ENCODE measurements around the gene CFAP45.
A peak's percentile ranks its signal among the peaks of the same experiment; 100 is the strongest.

The CFAP45 gene

GRCh38 chr1:159849626-159850366 lies 50.2 kb downstream of the CFAP45 start:
- DNase-seq = no peak

GRCh38 chr1:159848326-159848725 lies 51.6 kb downstream of the CFAP45 start:
- no peak for DNase-seq

- DNase-seq = no peak
Observed at GRCh38 chr1:159847231-159847630, 52.7 kb downstream of the CFAP45 start.

DNA sequence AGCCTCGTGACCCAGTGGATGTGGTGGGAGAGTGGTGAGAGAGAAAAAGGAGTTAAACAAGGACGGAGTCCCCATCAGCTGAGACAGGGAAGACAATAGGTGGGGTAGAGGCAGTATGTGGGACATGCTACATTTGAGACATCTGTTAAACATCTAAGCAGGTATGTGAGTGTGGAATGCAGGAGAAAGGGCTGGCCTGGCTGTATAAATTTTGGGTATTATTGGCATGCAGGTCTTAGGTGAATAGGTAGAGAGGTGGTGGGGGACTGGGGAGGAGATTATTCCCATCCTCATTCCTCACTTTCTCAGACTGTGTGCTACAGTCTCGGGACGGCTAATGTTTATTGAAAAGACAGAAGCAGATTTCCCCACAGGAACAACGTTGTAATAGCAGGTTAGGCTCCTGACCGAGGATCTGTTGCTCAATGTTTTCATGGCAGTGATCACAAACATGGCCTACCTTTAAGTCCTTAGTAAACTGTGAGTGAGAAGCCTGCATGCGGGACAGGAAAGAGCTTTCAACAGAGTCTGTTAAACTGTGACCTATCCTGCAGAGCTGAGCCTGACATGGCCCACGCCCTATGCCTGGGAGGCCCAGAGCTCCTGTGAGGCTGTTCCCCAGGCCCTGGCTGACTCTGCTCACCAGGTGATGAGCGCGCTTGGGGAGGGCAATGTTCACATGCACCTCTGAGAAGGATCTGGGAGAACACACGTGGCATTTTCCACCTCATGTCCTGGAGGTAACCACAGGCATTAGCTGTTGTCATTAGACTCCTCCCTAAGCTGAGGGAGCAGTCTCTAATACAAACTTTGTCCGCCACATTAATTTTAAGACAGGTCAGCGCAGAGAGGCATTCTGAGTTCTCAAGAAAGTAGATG lies 54.0 kb downstream of the CFAP45 start:
- no peak for DNase-seq

- no peak for DNase-seq
Observed at GRCh38 chr1:159843459-159843858, 56.5 kb downstream of the CFAP45 start.

DNA sequence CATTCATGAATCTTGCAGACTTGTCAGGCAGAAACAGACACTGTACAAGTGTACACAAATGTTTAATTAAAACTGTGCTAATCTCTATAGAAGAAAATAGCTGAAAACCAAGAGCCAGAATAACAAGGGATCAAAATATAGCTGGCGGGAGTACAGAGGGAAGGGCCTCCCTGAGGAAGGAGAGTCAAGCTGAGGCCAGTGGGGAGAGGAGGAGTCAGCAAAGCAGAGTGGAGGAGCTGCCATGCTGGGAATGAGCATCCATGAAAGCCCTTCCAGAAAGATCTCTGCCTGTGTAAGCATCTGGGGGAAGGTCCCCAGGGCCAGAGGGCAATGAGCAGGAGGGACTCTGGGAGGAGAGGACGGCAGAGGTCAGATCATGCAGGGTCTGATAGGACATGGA lies 58.2 kb downstream of the CFAP45 start:
- DNase-seq = no peak

DNA sequence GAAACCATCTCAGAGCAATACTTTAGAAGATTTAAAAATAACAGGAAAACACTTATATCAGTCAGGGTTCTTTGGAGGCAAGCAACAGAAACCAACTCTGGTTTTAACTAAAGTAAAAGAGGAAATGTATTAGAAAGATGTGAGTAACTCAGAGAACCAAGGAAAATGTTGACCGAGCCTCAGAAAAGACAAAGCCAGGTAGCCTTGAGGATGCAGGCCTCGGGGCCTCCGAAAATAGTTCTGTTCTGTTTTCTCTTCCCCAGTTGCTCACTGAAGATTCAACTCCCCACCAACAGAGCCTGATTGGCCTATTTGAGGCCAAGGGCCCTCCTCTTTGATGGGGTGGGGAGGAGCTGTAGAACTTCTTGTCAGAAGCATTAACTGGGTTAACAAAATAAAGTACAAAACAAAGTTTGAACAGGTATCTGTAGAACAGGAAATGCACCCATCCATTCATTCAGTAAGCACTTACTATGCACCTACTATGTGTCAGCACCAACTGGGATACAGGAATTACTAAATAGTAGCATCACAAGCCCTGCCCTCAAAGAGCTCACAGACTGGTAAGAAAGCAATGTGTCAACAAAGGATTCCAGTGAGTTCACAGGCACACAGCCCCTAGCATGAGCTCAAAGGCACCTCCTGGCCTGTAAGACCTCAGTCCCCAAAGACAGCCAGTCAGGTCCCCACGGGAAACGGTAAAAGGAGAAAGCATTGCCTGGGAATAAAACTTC lies 60.7 kb downstream of the CFAP45 start:
- DNase-seq = no peak

DNA sequence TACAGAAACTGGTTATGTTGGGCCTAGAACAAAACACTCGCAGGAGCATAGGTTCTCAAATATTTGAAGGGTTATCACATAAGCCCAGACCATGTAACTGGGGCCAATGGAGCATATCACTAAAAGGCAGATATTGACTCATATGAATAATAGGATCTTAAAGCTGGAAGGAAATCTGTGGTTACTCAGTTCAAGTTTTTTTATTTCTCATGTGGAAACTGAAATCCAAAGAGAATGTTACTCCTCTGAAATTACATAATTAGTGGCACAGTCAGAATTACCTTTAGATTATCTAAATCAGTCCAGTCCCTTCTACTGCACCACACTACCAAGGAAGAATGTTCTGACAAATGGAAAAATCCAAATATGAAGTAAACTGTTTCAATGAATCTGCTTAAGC lies 61.2 kb downstream of the CFAP45 start:
- DNase-seq = no peak

DNA sequence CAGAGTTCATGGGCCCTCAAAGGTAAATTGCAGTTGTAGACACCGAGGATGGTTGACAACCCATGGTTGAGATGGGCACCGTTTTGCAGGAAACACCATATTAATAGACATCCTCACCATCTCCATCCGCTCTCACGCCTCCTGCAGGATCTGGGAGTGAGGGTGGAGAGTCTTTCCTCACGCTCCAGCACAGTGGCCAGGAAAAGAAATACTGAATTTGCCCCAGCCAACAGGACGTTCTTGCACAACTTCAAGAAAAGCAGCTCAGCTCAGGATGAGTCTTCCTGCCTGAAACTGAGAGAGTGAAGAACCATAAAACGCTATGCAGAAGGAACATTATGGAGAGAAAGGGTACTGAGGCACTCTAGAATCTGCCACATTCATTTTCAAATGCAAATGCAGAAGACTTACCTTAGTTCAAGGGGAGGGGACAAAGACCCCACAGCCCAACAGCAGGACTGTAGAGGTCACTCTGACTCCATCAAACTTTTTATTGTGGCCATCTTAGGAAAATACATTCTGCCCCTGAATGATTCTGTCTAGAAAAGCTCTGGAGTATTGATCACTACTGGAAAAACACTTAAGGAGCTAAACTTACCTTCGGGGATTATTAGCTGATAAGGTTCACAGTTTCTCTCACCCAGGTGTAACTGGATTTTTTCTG lies 64.0 kb downstream of the CFAP45 start:
- no peak for DNase-seq

DNA sequence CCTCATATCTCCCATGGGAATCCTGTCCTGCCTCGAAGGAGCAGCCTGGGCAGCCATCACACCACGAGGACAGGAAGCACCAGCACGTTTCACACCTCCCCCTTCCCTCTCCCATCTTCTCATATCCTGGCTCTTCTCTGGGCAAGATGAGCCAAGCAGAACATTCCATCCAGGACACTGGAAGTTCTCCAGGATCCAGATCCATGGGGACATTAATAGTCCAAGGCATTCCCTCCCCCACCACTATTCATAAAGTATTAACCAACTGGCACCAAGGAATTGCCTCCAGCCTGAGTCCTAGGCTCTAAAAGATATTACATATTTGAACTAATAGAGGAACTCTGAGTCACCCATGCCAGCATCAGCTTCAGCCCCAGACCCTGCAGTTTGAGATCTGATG lies 64.6 kb downstream of the CFAP45 start:
- no peak for DNase-seq

- DNase-seq = no peak
Observed at GRCh38 chr1:159832309-159832708, 67.7 kb downstream of the CFAP45 start.

- no peak for DNase-seq
Observed at GRCh38 chr1:159831412-159832141, 68.4 kb downstream of the CFAP45 start.

GRCh38 chr1:159830722-159831121 lies 69.2 kb downstream of the CFAP45 start:
- DNase-seq = no peak

GRCh38 chr1:159829822-159830465 lies 70.0 kb downstream of the CFAP45 start:
- DNase-seq = peak in 1 of 2 experiments; percentile 70

DNA sequence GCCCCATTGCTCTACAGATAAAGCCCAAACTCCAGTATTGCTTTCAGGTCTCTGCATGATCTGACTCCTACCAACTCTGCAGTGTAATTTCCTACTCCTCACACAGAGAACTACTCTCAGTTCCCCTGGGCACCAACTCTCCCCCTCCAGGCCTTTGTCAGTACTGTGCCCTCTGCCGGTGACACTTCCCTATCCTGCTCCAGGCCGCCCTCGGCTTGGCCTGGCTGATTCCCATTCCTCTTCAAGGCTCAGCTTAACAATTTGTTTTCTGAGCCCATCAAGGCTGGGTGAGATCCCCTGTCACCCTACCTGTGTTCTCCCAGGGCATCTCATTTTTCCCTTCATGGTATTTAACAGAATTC lies 70.7 kb downstream of the CFAP45 start:
- no peak for DNase-seq

GRCh38 chr1:159828581-159829272 lies 71.2 kb downstream of the CFAP45 start:
- no peak for DNase-seq

GRCh38 chr1:159828176-159828575 lies 71.8 kb downstream of the CFAP45 start:
- no peak for DNase-seq

GRCh38 chr1:159827549-159827948 lies 72.4 kb downstream of the CFAP45 start:
- DNase-seq = no peak

GRCh38 chr1:159827102-159827490 lies 72.9 kb downstream of the CFAP45 start:
- no peak for DNase-seq

GRCh38 chr1:159826441-159827101 lies 73.4 kb downstream of the CFAP45 start, which contains the start of gene SLAMF8:
Gene SLAMF8, plus strand, starts transcription at chr1:159826873. Its CDS starts 26 bp downstream, at chr1:159826899.
- DNase-seq = no peak
